Stimulated activated naive CD4-positive, alpha-beta T cell (primary cell): ENCODE results near the gene FAM184A.

Source experiments
- DNase-seq, 6 experiments: peaks; one replicate each; lab custom pipeline; 2025; lab: John Stamatoyannopoulos, UW

The FAM184A gene

DNA sequence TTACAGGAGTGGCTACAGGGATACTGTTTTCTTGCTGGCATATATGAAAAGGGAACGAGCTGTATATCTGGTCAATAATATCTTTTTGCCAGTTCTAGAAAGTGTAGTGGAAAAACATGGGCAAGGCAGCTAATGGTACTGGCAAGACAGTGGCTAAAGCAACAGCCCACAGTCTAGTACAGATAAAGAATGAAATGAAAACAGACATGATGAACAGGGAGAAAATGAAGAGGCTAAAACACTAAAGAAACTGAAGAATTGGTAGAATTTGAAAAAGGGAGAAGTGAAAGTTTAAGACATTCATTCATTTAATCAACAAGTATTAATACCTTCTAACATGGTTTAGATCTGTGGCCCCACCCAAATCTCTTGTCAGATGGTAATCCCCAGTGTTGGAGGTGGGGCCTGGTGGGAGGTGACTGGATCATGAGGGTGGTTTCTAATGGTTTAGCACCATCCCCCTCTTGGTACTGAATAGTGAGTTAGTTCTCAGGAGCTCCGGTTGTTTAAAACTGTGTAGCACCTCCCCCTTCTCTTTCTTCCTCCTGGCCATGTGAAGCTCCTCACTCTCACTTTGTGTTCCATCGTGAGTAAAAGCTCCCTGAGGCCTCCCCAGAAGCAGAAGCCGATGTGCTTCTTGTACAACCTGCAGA is 18.1 kb downstream of the FAM184A start:
- DNase-seq: no peak

DNA sequence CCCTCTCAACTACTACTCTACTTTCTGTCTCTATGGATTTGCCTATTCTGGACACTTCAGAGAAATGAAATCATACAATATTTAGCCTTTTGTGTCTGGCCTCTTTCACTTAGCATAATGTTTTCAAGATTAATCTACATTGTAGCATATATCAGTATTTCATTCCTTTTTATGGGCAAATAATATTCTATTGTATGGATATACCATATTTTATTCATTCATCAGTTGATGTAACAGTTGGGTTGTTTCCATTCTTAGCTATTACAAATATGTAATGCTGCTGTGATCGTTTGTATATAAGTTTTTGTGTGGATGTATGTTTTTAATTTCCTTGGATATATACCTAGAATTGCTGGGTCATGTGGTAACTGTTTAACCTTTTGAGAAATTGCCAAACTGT is 23.4 kb downstream of the FAM184A start:
- no peak for DNase-seq

DNA sequence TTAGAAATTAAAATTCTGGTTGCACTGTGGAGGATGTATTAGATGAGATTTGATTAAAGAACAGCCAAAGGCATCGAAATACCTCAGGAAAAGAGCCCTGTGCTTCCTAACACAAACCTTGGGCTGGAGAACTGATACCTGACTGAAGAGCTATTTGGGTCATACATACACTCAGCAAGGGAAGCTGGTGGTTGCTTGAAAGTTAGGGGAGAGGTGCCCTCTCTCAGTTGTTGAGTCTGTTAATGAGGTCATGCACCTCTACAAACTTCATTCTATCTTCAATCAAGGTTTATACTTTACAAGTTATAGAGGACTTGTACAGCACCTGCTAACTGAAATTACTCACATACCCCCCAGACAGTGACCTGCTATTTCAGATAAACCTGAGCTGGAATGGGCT is 25.5 kb downstream of the FAM184A start:
- no peak for DNase-seq

DNA sequence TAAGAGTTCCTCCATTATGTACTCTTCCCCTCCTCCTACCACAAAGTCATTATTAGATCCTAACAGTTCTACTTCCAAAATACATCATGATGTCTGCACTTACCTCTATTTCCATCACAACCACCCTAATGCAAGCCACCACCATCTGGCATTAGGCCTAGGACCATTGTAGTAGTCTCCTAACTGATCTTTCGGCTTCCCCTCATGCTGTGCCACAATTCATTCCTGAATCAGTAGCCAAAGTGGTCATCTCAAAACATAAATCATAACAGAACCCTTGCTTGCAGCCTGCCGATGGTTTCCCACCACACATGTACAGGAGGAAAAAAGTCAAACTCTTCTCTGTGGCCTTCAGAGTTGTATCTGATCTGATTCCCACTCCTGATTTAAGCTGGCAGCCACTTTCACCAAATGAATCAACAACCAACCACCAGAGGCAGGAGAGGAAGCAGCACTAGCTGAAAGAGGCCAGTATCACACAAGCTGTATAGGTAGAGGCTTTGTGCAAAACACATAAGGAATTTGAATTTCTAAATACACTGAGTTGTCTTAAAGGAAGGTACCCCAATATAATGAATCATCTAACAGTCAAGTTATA is 26.1 kb downstream of the FAM184A start:
- DNase-seq: peak in 2 of 6 experiments; percentile 3 to 20

DNA sequence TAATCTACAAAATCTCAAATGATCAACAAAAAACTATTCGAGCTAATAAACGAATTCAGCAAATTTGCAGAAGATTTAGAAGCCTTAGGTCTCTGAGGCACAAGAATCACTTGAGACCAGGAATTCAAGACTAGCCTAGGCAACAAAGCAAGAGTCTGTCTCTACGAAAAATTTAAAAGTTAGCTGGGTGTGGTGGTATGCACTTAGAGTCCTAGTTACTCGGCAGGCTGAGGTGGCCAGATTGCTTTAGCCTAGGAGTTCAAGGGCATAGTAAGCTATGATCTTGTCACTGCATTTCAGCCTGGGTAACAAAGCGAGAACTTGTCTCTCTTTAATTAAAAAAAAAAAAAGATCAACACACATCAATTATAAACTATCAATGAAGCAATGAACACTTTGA is 34.2 kb downstream of the FAM184A start:
- no peak for DNase-seq

DNA sequence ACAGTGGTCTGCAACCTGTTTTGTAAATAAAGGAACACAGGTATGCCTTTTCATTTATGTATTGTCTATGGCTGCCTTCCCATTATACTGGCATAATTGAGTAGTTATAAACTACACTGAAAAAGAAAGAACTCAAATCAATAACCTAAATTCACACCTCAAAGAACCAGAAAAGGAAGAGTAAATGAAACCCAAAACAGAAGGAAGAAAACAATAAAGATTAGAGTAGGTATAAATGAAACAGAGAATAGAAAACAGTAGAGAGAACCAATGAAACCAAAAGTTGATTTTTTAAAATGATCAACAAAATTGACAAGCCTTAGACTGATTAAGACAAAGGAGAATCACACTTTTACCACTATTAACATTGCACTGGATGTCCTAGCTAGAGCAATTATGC is 34.7 kb downstream of the FAM184A start:
- no peak for DNase-seq

DNA sequence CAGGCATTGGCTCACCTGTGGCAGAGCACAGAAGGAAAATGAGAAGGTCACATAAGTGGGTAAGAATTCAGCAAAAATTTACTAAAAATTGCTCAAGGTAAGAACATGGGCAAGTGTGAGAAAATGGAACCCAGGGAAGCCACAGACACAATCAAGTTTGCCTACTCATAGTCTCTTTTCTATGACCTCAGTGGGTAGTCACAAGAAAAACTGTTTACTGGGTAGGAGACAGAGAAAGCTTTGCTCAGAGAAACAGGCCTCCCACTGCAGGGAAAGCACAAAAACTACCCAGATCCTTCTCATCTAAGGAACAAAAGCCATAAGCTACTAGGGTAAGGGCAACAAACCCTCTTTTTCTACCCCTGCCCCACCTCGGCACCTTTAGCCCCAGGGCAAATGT is 35.2 kb downstream of the FAM184A start:
- DNase-seq: no peak

DNA sequence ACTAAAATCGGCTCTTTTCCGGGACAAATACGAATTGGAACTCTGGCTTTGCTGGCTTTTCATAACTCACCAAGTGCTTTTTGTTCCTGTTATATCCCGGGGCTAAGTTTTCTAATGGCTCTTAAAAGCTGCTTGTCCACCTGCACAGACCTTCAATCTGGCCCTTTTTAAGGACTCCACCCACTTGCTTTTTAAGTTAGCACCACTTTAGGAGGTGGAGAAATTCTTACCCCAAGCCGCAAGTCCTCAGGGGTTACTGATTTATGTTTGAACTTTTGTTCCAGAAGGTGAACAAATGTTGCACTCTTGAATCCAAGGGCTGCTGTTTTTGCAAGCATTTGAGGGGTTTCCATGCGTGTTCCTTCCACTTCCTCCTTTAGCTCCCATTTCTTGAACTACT is 37.8 kb downstream of the FAM184A start:
- DNase-seq: no peak

DNA sequence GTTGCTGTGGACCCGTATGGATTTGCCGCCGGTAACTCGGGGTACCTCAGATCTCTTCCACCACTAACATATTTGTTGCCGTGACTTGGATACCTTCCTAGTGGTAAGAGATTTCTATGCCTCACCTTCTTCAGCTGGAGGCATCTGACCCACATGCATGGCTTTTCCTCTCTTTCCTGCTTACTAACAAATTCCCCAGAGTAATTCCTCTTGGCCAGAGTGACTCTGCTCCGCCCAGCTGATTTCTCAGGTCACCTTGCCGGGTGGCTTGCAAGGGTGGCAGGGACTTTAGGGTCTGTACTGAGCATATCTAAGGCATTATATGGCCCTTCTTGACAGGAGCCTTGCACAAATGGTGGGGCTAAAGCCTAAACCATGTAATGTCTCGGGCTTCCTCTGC is 38.2 kb downstream of the FAM184A start:
- DNase-seq: no peak

DNA sequence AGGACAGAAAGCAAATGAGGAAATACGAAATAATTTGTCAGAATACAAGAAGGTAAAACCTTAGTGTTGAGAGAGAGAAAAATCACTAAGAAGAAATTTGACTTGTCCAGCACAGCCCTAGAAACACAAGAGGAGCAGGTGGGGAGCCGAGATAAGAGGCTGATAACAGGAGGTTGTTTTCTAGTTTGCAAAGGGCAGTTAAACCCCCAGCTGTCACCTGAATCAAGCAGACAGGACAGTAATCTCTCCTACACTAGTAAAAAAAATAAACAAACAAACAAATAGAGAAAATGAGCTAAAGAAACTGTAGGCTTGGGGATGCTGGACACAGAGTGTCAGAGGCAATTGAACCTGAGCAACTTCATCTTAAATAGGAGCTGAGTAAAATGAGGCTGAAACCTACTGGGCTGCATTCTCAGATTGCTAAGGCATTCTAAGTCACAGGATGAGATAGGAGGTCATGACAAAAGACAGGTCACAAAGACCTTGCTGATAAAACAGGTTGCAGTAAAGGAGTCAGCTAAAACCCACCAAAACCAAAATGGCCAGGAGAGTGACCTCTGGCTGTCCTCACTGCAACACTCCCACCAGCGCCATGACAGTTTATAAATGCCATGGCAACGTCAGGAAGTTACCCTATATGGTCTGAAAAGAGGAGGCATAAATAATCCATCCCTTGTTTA is 40.4 kb downstream of the FAM184A start:
- no peak for DNase-seq

DNA sequence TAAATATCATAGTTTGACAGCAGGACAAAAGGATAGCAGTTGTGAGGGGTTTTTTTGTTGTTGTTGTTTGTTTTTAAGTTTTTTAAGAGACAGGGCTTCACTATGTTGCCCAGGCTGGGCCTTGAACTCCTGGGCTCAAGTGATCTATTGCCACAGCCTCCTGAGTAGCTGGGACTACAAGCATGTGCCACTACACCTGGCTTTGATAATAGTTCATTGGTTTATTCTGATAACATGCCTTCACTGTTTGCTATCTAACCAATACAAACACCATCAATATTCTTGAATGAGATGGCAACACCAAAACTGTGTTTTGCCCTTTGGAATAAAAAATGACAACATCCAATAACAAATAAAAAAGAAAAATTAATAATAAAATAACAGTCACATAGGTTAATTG is 41.2 kb downstream of the FAM184A start:
- no peak for DNase-seq

DNA sequence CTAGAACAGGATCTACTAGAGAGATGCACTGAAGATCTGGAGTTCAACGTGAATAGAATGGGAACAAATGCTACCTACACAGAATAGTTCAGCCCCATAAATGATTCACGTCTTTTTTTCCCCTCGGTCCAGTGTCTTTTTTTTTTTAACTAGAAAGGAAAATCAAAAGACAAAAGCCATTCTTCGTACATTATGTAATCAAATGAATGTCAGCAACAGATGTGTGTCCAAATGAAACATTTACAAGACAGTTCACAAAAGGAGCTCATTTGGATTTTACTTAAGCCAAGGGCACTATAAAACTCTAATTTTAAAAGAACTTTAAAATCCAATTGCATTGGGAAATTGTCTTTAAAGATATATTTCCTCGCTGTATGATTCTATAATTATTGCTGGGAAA is 42.4 kb downstream of the FAM184A start:
- no peak for DNase-seq

DNA sequence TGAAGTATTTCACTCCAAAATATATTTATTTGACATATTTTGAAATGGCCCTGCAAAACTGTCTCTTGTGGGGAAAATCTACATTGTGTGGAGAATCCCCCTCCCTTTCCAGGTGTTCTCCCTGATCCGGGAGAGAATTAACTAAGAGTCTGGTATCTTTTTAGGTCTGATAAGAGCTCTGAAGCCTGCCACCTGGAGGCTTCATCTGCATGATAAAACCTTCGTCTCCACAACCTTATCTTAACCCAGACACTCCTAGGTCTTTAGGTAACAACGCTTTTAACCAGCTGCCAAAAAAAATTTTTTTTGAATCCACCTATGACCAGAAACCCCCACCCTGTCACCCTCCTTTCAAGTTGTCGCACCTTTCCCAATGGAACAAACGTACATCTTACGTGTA is 43.0 kb downstream of the FAM184A start:
- DNase-seq: no peak

DNA sequence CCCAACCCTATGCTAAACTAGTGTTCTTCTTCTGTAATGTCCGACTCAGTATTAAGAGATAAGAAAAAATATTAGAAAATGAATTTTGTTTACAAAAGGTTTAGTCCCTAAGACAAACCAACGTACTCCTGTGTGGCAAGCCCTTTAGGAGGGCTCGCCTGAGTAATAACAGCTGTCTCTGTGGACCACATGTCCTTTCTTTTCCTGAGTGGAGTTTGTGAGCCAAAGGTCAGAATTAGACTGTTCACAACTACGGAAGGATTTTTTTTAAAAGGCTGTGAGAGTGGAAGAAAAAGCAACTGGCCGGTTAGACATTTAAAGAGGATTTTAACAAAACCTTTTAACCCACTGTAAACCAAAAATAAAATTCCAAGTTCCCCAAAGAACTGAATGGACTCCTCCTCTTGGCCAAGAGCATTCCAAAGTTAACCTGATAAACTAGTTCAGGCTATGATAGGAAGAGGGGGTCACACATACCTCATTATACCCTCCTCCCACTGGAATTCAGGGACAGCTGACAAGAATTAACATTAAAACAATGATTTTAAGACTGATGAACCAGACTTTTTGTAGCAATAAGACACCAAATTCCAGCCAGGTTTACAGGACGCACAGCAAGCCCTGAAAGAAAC is 43.5 kb downstream of the FAM184A start:
- DNase-seq: no peak

DNA sequence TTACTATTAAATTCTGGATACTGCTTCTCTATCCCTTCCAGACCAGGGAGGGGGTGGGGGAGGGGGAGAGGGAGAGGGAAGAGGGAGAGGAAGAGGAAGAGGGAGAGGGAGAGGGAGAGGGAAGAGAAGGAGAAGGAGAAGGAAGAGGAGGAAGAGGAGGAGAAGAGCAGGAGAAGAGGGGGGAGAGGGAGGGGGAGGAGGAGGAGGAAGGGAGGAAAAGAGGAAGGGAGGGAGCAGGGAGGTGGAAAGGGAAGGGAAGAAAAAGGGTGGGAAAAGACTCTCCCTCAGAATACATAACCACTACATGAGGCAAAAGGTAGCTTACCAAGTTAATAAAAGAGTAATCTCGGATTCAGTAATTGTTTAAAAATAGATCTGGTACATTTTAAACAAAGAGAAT is 46.0 kb downstream of the FAM184A start:
- DNase-seq: no peak

DNA sequence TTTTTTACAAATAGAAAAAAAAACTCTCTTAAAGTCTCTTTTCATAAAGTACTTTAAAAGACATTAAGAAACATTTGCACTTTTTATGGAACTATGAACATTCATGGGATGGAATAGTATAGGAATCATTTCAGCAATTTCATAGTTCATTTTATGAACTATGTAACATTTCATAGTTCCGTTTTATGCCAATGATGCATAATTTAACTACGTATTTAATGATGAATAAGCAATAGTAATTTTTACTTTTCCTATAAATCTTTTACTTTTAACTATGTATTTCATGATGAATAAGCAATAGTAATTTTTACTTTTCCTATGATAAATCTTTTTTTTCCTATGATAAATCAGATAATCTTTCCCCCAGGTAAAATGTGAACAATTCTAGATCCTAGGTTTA is 47.7 kb downstream of the FAM184A start:
- DNase-seq: no peak

DNA sequence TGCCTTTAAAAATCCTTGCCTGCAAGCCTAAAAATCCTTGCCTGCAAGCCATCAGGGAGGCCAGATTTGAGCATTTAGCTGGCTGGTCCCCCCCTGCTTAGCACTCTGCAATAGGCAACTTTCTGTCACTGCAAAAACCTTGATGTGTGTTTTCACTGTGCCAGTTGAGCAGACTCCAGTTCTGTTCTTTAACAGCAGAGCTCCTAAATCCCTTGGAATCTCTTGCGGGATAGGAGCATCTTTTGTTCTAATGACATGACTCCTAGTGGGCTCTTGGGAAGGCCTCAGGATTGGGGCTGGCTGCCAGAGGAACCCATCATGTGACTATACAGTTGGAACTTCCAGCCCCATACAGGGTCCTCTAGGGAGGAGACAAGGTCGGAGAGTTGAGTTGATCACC is 50.4 kb downstream of the FAM184A start:
- DNase-seq: no peak

DNA sequence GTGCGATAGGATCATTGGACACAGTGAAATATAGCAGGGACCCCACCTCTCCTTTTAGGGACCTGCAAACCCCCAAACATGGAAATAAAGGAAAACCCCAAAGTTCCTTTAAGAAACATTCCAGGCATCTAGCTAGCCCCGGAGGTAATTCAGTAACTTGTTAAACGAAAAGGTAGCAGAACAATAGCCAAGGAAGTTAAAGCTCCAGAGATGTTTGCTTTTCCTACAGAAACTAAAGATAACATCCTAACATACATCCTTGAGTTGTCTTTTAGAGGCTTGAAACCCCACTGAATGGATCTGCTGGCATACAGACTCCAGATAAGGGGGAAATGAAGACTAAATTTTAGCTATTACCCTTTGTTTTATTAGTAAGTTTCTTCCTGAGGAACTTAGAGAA is 51.0 kb downstream of the FAM184A start:
- DNase-seq: no peak

DNA sequence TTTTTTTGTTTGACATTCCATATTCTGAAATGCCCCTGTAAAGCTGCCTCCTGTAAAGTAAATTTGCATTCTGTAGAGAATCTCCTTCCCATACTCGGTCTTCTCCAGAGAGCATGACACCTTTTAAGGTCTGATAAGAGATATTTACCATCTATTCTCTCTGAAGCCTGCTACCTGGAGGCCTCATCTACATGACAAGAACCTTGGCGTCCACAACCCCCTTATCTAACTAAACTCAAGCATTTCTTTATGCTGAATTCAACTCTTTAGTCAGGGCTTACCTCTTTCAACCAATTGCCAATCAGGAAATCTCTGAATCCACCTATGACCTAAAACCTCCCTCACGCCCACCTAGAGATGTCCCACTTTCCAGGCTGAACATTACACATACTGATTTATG is 51.6 kb downstream of the FAM184A start:
- DNase-seq: no peak

DNA sequence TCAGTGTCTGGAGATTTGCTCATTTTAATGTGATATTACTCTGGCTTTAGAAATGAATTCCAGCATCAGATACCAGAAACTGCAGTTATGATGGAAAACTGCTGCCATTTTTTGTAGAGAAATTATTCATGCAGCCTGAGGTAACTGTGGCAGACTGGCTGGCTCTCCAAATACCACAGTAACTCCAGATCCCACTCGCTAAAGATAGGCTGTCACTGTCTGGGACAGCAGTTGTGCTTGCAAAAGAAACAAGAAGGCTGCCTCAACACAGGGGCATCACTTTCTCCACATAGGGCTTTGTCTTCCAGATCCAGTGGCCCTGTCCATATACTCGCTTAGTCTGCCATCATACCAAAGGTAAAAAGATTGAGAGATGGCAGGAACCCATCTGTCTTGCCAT is 52.7 kb downstream of the FAM184A start:
- DNase-seq: no peak

DNA sequence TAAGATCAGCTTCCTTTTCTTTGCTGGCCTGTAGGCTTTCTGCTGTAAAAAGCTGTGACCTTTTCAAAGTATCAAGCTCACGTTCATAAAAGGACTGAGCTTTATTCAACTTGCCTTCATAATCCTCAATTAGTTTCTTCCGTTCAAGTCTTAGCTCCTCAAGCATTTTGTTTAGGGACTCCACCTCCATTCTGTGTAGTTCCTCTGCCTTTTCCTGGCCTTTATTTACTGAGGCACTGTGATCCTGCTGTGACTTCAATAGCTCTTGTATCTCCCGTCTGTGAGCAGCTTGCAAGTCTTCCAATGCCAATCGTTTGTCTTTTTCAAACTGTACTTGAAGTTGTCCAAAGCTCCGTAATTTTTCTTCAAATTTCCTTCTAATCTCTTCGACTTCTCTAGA is 54.4 kb downstream of the FAM184A start:
- DNase-seq: no peak

DNA sequence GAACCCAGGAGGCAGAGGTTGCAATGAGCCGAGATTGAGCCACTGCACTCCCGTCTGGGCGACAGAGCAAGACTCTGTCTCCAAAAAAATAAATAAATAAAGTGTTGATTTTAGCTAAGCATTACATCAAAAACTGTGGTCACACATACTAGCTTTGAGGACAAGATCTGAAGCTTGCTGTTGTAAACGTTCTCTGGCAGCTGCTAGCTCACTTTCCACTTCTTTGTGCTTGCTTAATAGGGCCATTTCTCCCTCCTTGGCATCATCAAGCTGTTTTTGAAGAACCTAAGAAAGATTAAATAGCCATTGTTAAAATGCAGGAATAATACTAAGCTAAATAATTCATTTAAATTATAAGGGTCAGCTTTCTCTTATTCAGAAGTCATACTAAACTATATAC is 55.7 kb downstream of the FAM184A start:
- no peak for DNase-seq
